ENCODE results near the gene FBXW4.
A peak's percentile ranks its signal among the peaks of the same experiment; 100 is the strongest.

The FBXW4 gene, protein sequence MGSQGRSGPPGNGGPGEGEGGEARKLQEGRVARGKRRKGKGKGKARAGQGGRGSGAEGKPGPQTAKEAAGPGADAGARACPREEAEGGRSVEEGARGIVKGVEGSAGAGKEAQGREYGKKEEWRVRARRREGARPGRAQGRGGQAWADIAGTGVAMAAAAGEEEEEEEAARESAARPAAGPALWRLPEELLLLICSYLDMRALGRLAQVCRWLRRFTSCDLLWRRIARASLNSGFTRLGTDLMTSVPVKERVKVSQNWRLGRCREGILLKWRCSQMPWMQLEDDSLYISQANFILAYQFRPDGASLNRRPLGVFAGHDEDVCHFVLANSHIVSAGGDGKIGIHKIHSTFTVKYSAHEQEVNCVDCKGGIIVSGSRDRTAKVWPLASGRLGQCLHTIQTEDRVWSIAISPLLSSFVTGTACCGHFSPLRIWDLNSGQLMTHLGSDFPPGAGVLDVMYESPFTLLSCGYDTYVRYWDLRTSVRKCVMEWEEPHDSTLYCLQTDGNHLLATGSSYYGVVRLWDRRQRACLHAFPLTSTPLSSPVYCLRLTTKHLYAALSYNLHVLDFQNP

DNA sequence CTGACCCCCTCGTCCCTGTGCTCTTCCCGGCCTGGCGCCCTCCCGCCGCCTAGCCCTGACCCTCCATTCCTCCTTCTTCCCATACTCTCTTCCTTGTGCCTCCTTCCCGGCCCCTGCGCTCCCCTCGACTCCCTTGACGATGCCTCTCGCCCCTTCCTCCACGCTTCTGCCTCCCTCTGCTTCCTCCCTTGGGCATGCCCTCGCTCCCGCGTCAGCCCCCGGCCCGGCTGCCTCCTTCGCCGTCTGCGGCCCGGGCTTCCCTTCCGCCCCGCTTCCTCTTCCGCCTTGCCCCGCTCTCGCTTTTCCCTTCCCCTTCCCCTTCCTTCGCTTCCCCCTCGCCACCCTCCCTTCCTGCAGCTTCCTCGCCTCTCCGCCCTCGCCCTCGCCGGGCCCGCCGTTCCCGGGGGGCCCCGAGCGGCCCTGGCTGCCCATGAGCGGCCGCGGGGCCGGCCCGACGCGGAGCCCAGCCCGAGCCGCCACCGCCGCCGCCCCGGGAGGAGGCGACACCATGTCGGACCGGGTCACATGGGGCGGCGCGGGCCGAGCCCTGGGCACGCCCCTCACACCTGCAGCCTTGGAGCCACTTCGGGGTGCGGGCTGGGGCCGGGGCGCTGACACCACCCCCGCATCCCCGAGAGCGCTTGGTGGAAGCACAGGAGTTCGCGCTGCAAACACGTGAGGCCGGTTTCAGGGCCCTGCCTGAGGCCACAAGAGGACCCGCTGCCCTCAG lies at the start of gene FBXW4:
Gene FBXW4, minus strand, starts transcription at position 497 of the 730 bp plus-strand sequence. Its CDS starts 65 bp downstream, at position 432.
- DNase-seq: peak; percentile 73

DNA sequence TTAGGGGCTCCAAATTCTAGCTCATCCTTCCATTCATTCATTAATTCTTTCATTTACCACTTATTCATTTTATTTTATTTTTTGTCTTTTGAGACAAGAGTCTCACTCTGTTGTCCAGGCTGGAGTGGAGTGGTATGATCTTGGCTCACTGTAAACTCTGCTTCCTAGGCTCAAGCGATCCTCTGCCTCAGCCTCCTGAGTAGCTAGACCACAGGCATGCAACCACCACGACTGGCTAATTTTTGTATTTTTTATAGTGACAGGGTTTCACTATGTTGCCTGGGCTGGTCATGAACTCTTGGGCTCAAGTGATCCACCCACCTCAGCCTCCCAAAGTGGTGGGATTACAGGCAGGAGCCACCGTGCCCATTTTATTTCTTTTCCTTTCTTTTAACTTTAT lies 49.3 kb upstream of the FBXW4 start:
- no peak for DNase-seq

DNA sequence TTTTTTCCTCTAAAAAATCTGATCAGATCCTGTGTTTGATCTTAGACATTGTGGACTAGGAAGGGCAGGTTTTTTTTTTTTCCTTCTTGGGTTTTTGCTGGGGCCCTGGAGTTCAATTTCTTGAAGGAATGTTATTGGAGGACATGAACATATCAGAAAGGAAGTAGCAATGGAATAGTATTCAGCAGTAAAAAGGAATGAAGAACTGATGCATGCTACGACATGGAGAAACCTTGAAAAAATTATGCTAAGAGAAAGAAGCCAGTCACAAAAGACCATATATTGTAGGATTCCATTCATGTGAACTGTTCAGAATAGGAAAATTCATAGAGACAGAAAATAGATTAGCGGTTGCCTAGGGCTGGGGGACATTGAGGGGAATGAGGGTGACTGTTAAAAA lies 47.0 kb upstream of the FBXW4 start:
- no peak for DNase-seq

DNA sequence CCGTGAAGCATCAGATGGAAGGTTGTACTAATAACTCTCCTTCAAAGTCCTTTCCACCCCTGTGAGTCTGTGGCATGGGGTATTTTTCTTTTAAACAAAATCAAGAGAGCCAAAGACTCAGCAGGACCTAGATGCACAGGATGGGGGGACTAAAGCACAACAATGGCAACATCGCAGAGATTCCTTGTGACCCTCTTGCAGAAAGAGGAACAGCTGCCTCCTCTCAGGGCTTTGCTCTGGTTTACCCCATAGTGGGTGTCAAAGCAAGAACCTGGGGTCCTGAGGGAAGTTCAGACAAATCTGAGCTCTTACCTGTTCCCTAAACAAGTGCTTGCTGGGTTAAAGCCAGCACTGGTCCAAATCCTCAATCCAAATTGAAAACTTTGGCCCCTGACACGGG lies 41.7 kb upstream of the FBXW4 start:
- no peak for DNase-seq

DNA sequence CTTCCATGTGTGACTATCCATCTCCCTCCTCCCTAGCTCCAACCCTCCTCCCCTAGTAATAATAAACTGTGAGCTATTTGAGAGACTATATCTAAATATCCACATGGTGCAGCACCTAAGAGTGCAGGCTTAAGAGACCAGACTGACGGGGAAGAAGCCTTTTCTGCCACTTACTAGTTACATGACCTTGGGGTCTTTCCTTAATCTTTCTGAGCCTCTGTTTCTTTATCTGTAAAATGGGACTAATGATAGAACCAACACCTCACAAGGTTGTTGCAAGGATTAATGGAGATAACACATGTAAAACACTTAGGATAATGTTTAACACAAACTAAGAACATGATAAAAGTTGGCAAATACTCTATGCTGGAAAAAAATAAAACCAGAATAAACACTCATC lies 37.1 kb upstream of the FBXW4 start:
- DNase-seq: no peak

DNA sequence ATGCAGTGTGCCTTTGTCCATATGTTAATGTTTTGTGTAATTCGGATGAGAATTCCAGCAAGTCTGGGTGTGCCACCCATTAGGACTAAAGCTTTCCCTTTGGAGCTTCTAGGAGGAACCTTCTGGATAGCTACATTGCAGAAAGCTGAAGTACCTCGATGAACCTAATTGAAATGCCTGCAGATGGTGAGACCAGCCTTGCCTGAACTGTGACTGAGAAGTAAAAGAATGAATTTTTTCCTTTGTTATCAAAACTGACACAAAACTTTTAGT lies 31.1 kb upstream of the FBXW4 start:
- DNase-seq: no peak

DNA sequence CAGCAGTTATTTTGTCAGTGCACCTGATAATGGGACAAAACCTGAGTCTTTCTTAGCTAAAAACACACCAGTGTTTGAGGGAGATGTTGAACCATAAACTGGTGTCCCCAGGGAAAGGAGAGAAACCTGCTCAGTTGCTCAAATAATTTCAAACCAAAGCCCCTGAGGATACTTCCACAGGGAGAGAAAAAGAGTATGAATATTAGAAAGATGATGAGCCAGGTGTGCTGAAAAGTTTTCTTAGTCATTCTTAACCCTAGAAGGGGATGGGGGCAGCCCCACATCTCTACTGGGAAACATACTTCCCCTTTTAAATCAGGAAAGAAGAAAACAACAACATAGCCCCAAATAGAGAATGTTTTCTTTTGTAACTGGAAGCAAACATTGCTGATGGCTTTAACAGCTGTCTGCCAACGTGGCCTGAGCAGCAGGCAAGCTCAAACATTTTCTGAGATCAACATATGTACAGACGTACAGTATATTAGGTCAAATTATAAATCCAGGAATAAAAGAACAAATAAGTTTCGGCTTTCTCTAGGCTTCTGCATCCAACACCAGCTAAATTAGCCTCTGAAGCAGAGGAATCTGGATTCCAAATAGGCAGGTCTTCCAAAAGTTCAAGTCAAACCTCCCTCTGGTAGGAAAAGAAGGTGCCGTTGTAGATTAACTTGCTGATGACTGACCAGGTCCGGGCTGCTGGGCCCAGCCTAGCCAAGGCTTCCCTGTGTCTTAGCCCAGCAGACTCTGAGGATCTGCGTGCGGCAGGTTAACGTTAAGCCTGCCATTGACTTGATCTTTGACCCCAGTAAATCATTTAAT lies 30.5 kb upstream of the FBXW4 start:
- DNase-seq: no peak

DNA sequence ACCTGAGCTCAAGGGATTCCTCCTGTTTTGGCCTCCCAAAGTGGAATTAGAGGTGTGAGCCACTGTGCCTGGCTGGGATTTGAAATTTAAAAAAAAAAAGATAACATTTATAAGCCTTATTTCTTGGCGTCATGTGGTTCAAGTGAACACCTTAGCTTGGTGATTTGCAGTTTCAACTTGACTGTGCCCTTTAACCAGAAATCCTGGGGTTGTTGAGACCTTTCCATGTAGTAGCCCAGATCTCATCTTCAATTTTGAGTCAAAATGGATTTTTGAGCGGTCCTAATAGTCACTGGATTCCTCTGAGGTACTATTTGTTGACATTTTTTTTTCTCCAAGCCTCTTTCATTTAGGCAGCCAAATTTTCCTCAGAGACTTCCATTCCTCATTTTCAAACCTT lies 29.5 kb upstream of the FBXW4 start:
- DNase-seq: no peak

DNA sequence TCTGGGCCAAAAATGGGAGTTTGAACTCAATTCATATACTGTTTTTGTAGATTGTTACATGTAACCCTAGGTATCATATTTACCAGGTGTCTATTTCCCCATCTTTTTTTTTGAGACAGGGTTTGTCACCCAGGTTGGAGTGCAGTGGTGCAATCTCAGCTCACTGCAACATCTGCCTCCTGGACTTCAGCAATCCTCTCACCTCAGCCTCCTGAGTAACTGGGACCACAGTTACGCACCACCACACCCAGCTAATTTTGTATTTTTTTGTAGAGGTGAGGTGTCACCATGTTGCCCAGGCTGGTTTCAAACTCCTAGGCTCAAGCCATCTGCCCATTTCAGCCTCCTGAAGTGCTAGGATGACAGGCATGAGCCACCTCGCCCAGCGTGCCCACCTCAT lies 28.2 kb upstream of the FBXW4 start:
- DNase-seq: no peak

DNA sequence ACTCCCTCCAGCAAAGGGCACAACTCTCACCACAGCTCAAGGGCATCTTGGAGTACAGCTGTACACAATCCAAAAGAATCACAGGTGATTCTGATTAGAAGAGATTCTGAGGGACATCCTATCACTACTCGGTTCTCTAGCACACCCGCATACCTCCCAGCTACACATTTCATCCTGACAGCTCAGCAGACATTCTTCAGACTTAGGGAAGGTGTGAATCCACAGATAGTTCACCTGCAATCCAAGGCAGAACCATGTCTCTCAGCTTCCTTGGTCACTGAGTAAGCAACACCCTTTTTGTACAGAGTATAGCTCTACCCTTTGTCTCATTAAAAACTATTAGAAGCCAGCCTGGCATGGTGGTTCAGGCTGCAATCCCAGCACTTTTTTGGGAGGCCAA lies 26.8 kb upstream of the FBXW4 start:
- no peak for DNase-seq

DNA sequence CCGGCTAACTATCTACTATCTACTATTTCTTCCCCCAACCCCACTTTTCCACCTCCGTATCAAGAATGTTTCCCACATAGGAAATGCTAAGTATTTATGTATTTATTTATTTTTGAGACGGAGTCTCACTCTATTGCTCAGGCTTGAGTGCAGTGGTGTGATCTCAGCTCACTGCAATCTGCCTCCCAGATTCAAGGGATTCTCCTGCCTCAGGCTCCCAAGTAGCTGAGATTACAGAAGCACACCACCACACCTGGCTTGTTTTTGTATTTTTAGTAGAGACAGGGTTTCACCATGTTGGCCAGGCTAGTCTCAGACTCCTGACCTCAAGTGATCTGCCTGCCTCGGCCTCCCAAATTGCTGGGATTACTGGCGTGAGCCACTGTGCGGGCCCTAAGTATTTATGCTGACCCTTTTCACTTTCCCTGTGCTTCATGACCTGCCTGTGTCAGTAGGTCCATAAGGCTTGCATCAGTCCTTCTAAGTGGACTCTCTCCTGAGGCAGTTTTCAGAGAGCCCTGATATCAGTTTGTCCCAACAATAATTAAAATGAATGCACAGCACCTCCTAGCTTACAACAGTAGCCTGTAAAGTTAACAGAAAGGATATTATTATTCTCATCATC lies 25.7 kb upstream of the FBXW4 start:
- no peak for DNase-seq

DNA sequence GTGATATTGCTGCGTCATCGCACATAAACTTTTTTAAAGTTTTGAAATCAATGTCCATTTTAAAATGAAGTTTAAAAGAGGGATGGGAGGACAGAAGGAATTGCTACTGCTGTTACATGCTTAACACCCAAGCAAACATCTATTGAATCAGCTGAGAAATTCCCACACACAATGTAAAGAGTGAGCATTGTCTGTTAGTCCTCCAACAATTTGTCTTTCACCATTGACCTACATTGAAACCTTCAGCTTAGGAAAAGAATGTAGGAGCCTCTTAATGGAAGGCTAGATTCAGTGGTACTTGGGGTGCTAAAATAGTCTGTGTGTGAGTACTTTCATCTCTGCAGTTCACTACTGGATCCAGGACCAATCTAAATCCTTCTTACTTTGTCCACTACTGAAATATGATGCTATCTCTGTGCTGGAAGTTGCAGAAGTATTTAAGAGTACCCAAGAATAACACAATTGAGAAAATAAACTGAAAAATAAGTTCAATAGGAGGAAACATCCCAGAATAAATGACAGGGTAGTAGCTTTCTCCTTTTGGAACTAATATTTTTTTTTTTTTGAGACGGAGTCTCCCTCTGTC lies 23.8 kb upstream of the FBXW4 start:
- DNase-seq: no peak

DNA sequence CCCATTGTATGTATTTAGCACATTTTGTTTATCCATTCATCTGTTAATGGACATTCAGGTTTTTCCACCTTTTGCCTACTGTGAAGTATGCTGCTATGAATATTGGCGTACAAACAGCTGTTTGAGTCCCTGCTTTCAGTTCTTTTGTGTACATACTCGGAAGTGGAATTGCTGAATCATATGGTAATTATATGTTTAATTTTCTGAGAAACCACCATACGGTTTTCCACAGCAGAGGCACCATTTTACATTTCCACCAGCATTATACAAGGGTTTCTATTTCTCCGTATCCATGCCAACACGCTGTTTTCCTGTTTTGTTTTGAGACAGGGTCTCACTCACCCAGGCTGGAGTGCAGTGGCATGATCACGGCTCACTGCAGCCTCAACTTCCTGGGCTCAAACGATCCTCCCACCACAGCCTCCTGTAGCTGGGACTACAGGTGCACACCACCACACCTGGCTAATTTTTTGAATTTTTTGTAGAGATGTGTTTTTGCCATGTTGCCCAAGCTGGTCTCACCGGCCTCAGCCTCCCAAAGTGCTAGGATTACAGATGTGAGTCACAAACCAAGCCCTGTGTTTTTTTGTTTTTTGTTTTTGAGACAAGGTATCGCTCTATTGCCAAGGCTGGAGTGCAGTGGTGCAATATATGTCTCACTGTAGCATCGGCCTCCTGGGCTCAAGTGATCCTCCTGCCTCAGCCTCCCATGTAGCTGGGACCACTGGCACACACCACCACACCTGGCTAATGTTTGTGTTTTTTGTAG lies 22.1 kb upstream of the FBXW4 start:
- DNase-seq: no peak

DNA sequence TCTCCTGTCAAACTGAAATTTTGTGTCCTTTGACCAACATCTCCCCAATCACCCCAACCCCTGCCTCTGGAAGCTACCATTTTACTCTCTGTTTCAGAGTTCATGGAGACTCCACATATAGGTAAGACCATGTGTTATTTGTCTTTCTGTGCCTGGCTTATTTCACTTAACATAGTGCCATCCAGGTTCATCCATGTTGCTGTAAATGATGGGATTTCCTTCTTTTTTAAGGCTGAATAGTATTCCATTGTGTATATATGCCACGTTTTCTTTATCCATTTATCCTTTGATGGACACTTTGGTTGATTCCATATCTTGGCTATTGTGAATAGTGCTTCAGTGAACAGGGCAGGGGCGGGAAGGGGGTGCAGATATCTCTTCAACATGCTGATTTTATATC lies 18.0 kb upstream of the FBXW4 start:
- no peak for DNase-seq

DNA sequence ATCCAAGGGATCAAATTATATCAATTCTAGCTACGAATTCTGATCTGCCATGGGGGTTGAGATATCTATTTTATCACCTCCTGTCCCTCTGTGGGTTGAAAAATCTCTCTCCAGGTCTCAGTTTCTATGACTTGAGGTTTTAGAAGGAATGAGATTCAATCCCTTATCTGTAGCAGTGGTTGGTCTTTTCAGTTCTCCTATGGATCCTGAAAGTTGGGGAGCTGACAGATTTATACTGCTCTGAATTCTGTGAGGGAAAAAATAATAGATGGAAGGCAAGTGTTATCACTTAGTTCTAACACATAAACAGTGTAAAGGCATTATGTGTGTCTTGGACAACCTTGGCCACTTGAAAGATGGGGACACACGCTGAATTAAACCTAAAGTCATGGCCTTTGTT lies 15.8 kb upstream of the FBXW4 start:
- no peak for DNase-seq

DNA sequence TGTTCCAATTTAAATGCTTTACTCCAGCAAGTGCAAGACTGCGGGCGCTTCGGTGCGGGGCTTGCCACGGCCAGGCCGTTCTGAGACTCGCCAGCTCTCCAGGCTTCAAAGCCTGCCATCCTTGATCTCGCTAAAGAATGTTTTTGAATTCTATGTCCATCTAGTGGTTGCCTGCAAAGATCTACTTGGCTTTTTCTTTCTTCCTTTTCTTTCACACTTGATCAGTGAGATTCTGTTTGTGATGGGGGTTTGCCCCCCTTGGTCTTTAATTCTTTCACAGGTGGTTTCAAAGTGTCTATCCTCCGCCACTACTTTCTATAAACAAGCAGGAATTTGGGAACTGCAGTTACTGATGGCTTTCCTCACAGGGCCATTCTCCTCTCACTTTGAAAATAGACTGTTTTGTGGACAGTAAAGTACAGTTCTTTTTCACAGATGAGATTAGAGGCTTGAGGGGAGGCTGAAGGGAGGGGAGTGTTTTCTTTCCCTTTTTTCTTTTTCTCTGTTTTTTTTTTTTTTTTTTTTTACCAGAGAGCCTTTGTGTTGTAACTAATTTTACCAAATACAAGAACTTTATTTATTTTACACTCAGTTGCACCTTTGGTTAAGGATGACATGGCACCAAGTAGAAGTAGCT lies 15.2 kb upstream of the FBXW4 start:
- DNase-seq: no peak

DNA sequence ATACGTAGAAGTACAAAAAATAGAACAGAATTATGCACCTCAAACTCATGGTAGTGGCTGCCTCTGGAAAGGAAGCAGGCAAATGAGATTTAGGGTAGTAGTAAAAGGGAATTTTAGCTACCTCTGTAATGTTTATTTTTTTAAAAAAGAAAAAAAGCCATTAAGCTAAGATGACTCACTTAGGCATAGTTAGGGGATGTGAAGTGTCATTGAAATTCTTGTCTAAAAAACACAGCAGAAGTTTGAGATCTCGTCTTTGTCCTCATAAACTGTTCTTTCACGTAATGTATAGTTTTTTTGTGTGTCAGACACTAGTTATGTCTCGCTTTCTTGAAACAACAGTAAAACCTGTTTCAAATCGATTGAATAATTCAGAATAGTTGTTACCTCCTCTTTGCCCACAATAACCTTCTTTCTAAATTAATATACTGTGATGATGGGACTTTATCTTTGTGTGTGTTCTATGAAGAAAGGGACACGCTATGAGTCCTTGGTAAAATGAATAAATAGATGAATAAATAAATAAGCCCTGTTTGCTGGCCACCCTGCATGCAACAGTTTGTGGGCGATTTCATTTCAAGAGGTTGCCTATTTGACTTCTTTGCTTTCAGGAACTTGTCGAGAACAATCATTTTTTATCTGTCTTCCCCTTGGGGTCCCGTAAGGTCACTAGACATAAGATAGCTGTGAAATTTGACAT lies 14.5 kb upstream of the FBXW4 start:
- DNase-seq: no peak

DNA sequence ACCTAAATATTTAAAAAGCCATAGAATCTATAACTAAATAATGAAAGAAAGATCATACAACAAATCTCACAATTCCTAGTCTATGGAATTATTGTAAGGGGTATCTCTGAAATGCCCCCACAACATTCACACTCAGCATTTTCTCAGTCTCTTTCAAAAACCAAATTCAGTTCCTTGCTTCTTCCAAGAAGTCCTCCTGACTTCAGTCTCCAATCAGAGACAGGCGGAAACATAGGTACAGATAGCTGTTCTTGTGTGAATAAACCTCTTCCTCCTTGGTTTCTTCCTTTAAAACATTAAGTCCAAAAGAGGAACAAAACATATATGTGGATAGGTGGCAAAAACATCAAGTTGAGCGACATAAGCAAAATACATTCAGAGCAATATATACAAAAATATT lies 13.9 kb upstream of the FBXW4 start:
- no peak for DNase-seq

DNA sequence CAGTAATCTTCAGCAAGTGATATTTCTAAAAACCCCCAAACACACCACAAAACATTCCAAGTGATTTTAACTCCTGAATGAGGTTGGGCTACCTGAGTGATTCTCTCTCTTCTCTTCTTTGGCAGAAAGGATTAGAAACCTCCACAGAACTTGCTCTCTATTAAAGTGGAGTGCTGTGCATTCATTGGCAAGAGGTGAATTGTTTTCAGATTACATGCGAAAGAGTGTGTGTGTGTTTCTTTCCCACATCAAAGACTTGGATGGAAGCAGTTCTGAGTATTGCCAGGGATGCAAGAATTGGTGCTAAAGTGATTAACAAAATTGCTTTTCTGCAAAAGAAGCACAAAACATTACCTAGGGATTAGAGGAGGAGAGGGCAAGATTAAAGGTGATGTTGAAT lies 13.1 kb upstream of the FBXW4 start:
- no peak for DNase-seq

DNA sequence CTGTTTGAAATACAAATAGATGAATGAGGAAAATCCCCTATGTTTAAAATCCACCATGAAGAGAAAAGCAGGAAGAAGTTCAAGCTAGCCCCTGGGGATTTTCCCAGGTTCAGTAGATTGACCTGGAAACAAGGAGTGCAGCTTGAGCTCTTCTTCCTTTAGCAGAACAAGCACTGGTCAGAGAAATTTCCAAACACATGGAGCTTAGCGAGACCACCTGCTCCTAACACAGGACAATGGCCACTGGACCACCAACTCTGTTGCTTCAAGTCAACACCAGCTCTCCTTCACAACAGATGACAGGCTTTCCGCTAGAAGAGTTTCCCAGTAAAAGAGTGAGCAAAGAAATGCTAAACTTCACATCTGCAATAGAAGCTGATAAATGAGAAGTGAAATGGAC lies 9.4 kb upstream of the FBXW4 start:
- DNase-seq: no peak

DNA sequence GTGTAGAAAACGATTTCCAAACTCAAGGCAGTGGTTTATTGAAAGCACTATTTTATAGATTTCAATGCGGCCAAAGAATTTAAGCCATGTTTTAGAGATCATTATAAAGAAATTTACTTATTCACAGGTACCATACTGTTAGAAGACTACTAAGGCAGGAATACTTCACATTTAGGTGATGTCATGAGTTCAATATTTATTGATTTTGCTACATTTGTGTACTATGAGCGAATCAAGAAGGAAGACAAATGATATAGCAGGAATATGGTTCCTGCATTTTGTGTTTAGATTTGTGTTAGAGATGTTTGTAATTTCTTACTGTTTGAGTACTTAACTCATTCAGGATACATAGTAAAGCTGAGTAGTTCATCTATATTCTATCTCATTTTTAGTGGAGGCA lies 1.7 kb upstream of the FBXW4 start:
- DNase-seq: no peak
